ENCODE results near the gene MYLK2. TPM values are rescaled to one million over a fixed set of nuclear protein-coding genes. Genes with fewer than 3 reads are reported as not detected.

The MYLK2 gene
- total RNA-seq, 4 donors from 2014 or later = 0.16 TPM; not detected in 3

DNA sequence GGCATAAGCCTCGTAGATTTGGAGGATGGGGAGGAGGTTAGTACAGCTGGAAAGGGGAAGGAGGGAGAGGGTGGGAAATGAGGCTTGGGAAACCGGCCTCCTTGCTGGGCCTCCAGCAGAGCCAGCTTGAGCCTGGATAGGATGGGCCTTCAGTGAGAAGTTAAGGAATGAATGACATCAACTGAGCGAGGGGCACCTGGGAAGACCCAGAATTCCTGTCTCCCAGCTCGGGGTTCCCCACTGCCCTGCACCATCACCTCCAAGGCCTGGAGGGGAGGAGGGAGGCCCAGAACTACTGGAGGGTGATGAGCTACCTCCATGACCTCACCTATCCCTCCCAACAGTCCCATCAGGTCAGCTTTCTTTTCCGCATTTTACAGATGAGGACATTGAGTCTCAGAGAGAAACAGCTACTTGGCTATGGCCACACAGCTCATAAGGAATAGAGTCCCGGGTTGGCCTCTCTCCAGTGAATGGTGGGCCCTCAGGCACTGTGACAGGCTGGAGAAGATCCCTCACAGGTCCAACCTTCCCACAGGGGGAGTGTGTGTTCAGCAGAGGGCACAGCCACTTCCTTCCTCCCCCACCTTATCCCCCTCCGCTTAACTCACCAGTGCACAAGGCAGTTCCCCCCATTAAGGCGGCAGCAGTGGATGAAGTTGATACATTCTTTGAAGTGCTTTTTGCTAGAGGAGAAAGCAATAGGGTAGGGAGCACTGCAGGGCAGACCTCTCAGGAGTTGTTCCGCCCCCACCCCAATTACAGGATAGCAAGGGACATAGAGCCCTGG is 44.3 kb downstream of the MYLK2 start:
- intact Hi-C loops (cut with DNase I; ENCODE audit: low total_unique reads) (no loop called here), in situ Hi-C loops (cut with MboI; ENCODE audit: low pct_ligation_motif_present in 1 of 4, low pct_unique_long_range_greater_than_20kb in 1 of 4, low sequenced_read_pairs in 3 of 4) (no loop called here)
- Histone ChIP-seq H3K36me3 (no peaks in the 10 kb centered on the region), H3K27ac (no peak overlapping the region), H3K4me1 (peaks cover 10 to 19% (median 14%) of the 10 kb centered on the region in 4 donors), H3K9me3 (no peaks in the 10 kb centered on the region), H3K4me3 (no peak overlapping the region), H3K27me3 (peaks cover 28% of the 10 kb centered on the region)
- no peak for TF ChIP-seq POLR2A (IDR thresholded peaks at IDR 0.05)
- TF ChIP-seq, protein P1, sequence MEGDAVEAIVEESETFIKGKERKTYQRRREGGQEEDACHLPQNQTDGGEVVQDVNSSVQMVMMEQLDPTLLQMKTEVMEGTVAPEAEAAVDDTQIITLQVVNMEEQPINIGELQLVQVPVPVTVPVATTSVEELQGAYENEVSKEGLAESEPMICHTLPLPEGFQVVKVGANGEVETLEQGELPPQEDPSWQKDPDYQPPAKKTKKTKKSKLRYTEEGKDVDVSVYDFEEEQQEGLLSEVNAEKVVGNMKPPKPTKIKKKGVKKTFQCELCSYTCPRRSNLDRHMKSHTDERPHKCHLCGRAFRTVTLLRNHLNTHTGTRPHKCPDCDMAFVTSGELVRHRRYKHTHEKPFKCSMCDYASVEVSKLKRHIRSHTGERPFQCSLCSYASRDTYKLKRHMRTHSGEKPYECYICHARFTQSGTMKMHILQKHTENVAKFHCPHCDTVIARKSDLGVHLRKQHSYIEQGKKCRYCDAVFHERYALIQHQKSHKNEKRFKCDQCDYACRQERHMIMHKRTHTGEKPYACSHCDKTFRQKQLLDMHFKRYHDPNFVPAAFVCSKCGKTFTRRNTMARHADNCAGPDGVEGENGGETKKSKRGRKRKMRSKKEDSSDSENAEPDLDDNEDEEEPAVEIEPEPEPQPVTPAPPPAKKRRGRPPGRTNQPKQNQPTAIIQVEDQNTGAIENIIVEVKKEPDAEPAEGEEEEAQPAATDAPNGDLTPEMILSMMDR (IDR thresholded peaks at IDR 0.05) = no peak
- TF ChIP-seq EP300 (IDR thresholded peaks at IDR 0.05; ENCODE audit: low read depth) = no peak
- no peak for TF ChIP-seq POLR2AphosphoS5 (IDR thresholded peaks at IDR 0.05)
- peak; percentile 0 for DNase-seq
- 89 to 91% methylated on average over 4 to 9 of the region's 9 CpGs for WGBS, 2 donors (ENCODE audit: low coverage in 1 of 2)

DNA sequence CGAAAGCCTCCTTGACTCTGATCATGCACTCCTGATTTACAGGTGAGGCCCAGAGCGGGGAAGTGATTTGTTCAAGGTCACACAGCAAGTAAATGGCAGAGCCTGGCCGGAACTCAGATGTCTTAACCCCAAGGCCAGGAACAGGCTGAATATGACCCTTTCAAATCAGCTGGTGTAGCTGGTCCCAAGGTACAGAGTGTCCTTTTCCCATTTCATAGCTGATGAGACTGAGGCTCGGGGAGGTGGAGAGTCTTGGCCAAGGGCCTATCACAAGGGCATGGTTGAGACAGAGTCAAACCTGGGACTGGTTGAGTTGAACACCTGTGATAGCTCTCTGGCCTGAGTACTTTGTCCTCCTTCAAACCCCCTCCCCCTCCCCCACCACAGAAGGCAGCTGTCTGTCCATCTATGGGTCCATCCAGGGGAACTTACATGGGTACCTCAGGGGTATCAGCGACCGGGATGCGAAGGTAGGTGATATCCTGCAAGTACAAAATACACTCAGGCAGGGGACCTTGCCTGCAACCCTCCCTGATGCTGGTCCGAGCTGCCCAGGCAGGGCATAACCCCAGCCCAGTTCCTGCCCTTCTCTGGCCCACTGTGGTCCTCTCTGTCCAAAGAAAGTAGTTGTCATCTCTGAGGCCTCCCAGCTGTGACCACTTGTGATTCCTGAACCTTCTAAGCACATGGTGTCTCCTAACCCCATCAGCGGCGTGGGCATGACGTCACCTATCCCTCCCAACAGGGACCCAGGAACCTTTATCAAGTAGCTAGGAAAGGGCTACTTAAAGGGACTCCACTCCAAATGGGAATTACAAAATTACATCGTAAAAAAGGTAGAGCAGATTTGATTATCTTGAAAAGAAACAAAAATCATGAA is 45.6 kb downstream of the MYLK2 start:
- in situ Hi-C loops (cut with MboI; ENCODE audit: low pct_ligation_motif_present in 1 of 4, low pct_unique_long_range_greater_than_20kb in 1 of 4, low sequenced_read_pairs in 3 of 4) (no loop called here), intact Hi-C loops (cut with DNase I; ENCODE audit: low total_unique reads) (no loop called here)
- no peak for DNase-seq
- Histone ChIP-seq H3K36me3 (no peaks in the 10 kb centered on the region), H3K4me1 (peaks cover 10 to 26% (median 18%) of the 10 kb centered on the region in 4 donors), H3K9me3 (no peaks in the 10 kb centered on the region), H3K4me3 (no peak overlapping the region), H3K27ac (no peak overlapping the region), H3K27me3 (peaks cover 27% of the 10 kb centered on the region)
- WGBS, 2 donors (ENCODE audit: low coverage in 1 of 2) = 79 to 93% methylated on average over 4 to 12 of the region's 12 CpGs
- TF ChIP-seq, protein P1 (IDR thresholded peaks at IDR 0.05) = no peak
- TF ChIP-seq EP300 (IDR thresholded peaks at IDR 0.05; ENCODE audit: low read depth) (no peak), POLR2AphosphoS5 (IDR thresholded peaks at IDR 0.05) (no peak), POLR2A (IDR thresholded peaks at IDR 0.05) (no peak)

DNA sequence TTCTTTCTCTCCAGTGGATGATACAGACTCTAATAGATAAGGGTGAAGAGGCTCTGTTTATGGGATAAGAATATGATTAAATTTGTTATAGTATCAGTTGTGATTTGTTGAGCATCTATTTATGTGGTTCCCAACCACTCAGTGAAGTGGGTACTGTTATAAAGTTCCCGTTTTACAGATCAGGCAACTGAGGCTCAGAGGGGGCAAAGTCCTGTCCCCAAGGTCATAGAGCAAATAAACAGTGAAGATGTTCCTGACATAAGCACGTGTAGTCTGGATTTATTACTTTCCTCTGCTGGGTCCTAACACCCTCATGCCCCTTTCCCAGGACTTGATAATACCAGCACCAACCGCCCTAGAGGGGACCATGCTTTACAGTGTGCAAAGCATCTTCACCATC is 47.1 kb downstream of the MYLK2 start:
- Histone ChIP-seq H3K36me3 (no peaks in the 10 kb centered on the region), H3K27me3 (peaks cover 28% of the 10 kb centered on the region), H3K27ac (no peak overlapping the region), H3K4me3 (no peak overlapping the region), H3K9me3 (no peaks in the 10 kb centered on the region), H3K4me1 (peaks cover under 1 to 28% (median 18%) of the 10 kb centered on the region in 4 donors)
- in situ Hi-C loops (cut with MboI; ENCODE audit: low pct_ligation_motif_present in 1 of 4, low pct_unique_long_range_greater_than_20kb in 1 of 4, low sequenced_read_pairs in 3 of 4) = no loop called here
- TF ChIP-seq EP300 (IDR thresholded peaks at IDR 0.05; ENCODE audit: low read depth) (no peak), POLR2A (IDR thresholded peaks at IDR 0.05) (no peak), POLR2AphosphoS5 (IDR thresholded peaks at IDR 0.05) (no peak)
- TF ChIP-seq, protein P1 (IDR thresholded peaks at IDR 0.05) = no peak
- DNase-seq = no peak
- WGBS, 2 donors (ENCODE audit: low coverage in 1 of 2) = 56% methylated on average over 3 of the region's 3 CpGs; no CpG with 5 or more reads in 1 of the 2 donors
- intact Hi-C loops (cut with DNase I; ENCODE audit: low total_unique reads) = no loop called here
